CD4-positive, alpha-beta T cell treated with Interleukin-4 for 1 hour (primary cell): ENCODE data around the gene RAB31.

Source experiments
- DNase-seq, 2 donors: peaks; one replicate each; pipeline ENCODE4 v3.0.0-alpha.2; 2020 to 2022

Gene RAB31

GRCh38 chr18:9714266-9715087 lies 6.4 kb downstream of the RAB31 start:
- no peak for DNase-seq

GRCh38 chr18:9715088-9715343 lies 6.9 kb downstream of the RAB31 start:
- DNase-seq = no peak

DNA sequence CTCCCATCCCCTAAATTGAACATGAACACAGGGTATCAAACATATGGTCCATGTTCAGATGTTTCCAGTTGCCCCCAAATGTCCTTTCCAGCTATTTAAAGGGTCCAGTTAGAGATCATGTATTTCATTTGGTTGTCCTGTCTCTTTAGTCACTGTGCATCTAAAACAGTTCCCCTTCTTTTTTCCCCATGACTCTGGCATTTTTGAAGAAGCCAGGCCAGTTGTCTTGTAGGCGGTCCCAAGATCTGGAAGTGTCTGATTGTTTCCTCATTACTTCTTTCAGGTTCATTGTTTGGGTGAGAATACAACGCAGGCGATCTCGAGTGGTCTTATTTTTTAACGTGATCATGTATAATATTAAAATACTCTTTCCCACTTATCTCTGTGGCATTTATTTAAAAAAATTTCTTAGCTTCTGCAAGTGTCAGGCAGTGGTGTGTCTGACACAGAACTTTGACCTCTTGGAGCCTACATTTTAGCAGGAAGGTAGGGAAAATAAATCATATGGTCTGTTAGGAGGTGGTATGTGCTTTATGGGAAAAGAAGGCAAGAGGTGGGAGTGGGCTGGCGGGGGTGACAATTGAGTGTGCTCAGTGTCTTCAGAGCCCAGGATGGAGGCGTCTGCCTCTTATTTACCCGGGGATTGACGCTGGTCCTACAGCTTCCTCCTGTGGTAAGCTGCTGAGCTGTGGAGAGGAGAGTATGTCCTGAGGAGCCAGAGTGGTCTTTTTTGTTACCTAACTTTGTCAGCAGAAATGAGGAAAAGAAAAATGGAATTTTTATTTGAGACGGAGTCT lies 8.1 kb downstream of the RAB31 start:
- no peak for DNase-seq

- DNase-seq = no peak
These were observed 8.9 kb downstream of the RAB31 start for GRCh38 chr18:9716780-9717563.

GRCh38 chr18:9719421-9719981 lies 11.4 kb downstream of the RAB31 start:
- no peak for DNase-seq

GRCh38 chr18:9720327-9720726 lies 12.2 kb downstream of the RAB31 start:
- no peak for DNase-seq

DNA sequence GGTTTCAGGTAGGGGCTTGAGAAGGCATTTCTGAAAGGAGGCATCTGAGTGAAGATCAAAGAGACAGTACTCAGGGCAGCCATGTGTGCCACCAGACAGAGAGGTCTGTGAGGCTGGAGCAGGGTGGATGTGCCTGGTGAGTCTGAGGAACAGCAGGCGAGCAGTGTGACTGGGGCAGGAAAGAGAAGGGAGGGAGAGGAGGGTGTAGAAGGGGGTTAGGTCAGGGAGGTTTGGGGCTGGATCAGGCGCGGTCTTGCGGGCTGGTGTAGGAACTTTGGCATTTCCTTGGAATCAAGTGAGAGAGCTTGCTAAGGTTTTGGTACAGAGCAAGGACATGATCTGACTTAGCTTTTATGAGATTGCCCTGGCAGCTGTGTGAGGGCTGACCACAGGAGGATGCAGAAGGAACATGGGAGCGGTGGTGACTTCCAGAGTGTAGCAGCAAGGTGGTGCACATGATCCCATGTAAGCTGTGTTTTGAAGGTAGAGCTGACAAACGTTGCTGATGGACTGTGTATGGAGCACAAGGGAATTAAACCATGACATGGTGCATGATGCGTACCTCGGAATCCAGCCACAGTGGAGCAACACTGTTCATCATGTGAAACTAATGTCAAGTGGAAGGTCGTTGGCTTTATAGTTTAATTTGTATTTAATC lies 13.9 kb downstream of the RAB31 start:
- no peak for DNase-seq

- no peak for DNase-seq
These were observed 14.6 kb downstream of the RAB31 start for GRCh38 chr18:9722691-9723090.

DNA sequence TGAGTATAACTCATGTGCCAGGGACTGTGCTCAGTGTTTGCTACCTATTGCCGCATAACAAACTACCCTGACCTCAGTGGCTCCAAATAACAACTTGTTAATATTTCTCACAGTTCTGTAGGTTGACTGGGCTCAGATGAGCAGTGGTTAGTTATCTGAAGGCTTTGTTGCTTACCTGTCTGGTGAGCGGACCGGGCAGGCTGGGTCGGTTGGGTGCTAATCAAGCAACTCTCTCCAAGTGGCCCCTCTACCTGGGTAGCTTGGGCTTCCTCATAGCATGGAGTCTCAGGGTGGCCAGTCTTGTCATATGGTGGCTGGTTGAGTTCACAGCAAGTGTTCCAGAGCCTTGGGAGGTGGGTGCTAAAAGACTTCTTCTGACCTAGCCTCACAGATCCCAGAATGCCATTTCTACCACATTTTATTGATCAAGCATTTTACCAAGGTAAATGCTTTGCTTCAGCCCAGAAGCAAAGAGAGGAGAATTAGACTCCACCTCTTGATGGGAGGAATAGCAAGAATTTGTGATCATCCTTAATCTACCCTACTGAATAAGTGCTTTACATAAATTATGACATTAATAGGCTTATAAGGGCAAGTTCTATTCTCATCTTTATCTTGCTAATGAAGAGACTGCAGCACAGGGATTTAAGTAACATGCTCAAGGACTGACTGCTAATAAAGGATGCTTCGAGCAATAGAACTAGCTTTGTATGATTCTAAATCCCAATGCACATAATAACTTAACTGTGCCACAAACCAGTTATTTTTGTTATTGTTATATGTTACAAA lies 16.9 kb downstream of the RAB31 start:
- no peak for DNase-seq

GRCh38 chr18:9726175-9726574 lies 18.1 kb downstream of the RAB31 start:
- DNase-seq = no peak

DNA sequence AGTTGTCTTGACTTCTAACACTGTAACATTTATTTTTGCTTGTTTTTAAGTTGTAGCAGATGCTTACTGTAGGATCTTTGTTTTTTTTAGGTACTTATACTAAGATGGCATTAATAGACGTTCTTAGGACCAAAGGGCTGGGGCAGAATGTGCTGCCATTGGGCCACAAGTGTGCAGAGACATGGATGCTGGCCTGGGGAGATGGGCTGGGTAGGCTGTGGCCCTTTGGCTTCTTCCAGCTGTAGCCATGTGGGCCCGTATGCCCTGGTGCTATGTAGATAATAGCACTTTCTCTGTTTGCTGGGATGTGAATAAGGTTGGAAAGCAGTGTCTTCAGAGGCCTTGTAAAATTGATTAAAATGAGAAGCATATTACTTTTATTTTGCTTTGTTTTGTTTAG lies 18.8 kb downstream of the RAB31 start:
- no peak for DNase-seq

DNA sequence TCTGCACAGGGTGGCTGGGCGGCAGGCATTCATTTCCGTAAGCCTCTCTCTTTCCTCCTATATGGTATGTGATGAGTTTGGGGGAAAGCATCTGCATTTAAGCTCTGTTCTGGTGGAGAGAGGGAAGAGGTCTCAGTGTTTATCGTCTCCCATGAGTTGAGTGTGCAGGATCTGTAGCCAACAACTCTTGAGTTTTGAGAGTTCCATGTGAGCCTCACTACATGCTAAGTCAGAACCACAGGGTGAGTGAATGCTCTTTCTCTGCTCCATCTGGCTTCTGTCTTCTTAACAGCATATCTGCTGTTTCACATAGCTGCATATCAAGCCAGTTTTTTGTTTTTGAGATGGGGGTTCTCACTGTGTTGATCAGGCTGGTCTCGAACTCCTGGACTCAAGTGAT lies 22.7 kb downstream of the RAB31 start:
- DNase-seq = no peak

- DNase-seq = no peak
These were observed 23.3 kb downstream of the RAB31 start for GRCh38 chr18:9731380-9731779.

DNA sequence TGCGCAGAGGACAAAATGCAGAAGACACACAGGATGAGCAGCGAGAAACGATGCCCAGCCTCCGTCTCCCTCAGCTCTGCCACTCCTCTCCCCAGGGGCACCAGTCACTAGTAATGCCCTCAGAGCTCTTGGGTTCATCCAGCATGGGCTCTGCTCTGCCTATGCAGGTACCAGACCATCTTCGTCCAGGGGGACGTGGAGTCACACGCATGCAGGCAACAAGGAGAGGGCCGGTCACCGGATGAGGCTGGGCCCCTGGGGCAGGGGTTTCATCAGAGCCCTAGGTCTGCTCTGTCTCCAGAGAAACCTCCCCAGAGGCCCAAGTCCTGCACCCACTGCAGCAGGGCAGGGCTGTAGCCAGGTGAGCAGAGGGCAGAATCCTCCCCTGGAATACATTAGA lies 23.9 kb downstream of the RAB31 start:
- DNase-seq = no peak

- DNase-seq = no peak
These were observed 26.1 kb downstream of the RAB31 start for GRCh38 chr18:9734189-9734588.

GRCh38 chr18:9735238-9735637 lies 27.1 kb downstream of the RAB31 start:
- peak in 1 of 2 donors; percentile 28 for DNase-seq

DNA sequence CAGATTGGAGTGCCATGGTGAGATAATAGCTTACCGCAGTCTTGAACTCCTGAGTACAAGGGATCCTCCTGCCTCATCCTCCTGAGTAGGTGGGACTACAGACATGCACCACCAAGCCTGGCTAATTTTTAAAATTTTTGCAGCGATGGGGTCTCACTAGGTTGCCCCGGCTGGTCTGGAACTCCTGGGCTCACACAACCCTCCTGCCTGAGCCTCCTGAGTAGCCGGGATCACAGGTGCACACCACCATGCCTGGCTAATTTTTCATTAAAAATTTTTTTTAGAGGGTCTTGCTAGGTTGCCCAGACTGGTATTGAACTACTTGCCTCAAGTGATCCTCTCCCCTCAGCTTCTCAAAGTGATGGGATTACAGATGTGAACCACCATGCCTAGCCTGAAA lies 27.8 kb downstream of the RAB31 start:
- no peak for DNase-seq

DNA sequence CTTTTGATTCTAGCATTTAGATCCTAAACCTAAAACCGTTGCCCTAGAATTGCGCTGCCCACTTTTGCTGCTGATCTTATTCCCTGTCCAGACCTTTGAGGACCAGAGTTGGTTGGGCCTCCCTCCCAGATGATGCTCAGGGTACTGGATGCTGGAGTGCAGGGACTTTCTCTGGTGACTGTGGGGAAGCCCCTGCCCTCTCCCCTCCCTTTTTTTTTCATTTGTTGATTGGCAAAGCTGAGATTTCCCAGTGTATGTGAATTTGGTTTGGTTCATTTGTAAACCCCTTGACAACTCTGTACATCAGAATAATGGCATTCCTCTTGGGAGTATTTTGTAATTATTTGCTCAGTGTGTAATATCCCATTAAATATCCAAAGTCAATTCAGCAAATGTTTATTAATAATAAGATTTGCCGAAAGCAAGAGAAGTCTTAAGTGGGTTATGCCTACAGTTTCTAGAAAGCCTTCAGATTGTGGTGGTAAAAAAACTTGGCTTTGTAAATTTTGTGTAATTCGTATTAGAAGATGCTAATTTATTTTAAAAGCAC lies 28.3 kb downstream of the RAB31 start:
- DNase-seq = no peak

- DNase-seq = no peak
These were observed 28.9 kb downstream of the RAB31 start for GRCh38 chr18:9737006-9737405.

- DNase-seq = no peak
These were observed 29.5 kb downstream of the RAB31 start for GRCh38 chr18:9737472-9738121.
